GM21447 (cell line): ENCODE data around the gene RAPGEF4.

Experiments used
- ATAC-seq: cut with Tn5 transposase; IDR thresholded peaks from one replicate; pipeline ENCODE4 v1.9.1; 2021; ENCODE audit not compliant: unreplicated experiment

RAPGEF4 gene

GRCh38 chr2:172896661-172897081 lies 161.0 kb downstream of the RAPGEF4 start:
- no peak for ATAC-seq

DNA sequence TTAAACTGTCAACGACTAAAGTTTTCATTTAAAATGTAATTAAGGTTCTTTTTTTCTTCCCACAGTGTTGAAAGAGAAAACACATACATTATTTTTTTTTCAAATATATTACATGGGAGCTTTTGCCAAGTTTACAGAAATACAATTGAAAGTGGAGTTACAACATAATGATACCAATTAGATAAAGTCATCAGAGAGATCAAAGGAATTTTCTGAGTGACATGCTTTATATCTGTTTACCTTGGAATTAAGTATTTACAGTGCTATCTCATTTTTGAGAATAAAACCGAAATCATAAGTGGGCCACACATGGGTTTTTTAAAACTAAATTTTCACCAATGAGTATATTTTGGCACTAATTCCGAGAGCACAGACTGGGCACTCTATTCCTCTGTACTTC lies 165.2 kb downstream of the RAPGEF4 start:
- ATAC-seq, result no peak

GRCh38 chr2:172901913-172902312 lies 166.3 kb downstream of the RAPGEF4 start:
- ATAC-seq, result no peak

- no peak for ATAC-seq
Measured at GRCh38 chr2:172904236-172904635, 168.6 kb downstream of the RAPGEF4 start.

GRCh38 chr2:172905937-172906811 lies 170.5 kb downstream of the RAPGEF4 start:
- no peak for ATAC-seq

- ATAC-seq, result no peak
Measured at GRCh38 chr2:172908275-172908674, 172.6 kb downstream of the RAPGEF4 start.

GRCh38 chr2:172909454-172909853 lies 173.8 kb downstream of the RAPGEF4 start:
- no peak for ATAC-seq

DNA sequence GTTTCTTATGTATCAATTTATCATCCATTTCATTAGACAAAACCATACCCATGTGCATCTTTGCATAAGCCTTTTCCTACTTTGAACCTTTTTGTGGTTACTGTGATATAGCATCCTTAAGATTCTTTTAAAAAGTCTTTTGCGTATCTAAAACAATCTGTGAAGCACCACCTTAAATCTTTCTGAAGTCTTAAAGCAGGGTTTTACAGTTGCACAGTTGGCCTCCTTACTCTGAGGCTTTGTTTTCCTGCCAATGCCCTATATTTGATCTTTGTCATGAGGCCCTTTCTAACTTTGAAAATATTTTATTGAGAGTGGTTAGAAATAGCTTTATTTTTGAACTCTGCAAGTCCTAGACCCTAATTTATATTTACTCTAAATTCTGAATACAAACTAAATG lies 176.6 kb downstream of the RAPGEF4 start:
- no peak for ATAC-seq

- no peak for ATAC-seq
Measured at GRCh38 chr2:172914341-172915008, 178.8 kb downstream of the RAPGEF4 start.

GRCh38 chr2:172917716-172918115 lies 182.1 kb downstream of the RAPGEF4 start:
- no peak for ATAC-seq

DNA sequence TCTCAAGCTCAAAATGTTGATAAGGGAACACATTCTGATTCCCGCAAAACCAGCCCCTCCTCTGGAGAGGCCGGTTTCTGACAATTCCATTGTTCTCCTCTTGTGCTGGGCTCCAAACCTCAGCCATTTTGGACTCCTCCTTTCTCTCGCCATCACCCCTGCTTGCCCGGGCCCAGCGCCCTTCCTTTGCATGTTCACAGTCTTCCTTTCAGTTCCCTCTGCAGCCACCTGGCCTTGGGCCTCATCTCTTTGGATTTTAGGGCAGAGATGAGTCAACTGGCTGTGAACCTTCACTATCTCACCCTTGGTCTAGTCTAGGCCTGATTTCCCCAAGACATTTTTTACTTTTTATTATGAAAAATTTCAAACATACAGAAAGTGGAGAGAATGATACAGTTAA lies 184.1 kb downstream of the RAPGEF4 start:
- ATAC-seq, result peak; percentile 81

GRCh38 chr2:172921532-172922236 lies 186.0 kb downstream of the RAPGEF4 start:
- ATAC-seq, result no peak

DNA sequence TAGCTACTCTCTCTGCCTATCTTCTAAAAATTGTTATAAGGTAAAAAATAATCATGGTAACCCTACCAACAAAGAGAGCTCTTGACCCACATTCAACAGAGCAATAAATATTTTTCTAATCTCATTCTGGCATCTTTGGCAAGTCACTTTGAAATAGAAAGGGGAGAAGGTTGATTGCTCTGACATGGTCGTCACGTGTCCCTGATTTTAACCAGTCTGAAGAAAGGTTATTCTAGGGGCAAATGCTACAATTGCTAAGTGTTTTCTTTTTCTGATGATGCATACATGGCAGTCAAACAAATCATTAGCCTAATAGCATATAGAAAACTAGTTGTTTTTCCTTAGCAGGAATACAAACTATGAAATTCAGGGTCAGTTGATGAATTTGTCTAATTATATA lies 186.7 kb downstream of the RAPGEF4 start:
- ATAC-seq, result no peak

- no peak for ATAC-seq
Measured at GRCh38 chr2:172922815-172923214, 187.2 kb downstream of the RAPGEF4 start.

DNA sequence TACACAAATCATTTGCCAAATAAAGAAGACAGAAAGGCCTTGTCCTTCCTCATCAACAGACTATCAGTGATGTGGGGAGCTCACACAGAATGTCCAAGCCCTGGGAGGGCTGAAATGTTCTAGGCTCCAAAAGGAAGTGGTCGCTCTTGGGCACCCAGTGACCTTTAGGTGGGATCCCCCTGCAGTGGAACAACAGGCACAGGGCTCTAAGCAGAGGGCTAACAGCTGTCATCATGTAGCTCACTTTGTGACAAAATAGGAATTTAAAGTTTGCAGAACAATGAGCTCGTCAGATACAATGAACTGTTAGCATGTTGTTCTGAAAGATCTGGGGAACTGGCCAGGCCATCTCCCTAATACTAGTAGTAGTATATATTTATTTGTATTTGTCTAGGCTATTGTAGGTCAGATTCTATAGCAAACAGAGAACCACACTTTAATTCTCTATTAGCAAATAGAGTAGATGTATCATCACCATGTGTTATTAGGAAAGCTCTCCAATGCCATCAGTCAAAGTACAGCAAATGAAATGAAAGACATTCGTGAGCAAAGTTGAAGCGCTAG lies 188.5 kb downstream of the RAPGEF4 start:
- no peak for ATAC-seq

- ATAC-seq, result no peak
Measured at GRCh38 chr2:172925600-172925999, 190.0 kb downstream of the RAPGEF4 start.

- no peak for ATAC-seq
Measured at GRCh38 chr2:172926785-172927640, 191.4 kb downstream of the RAPGEF4 start.

- ATAC-seq, result no peak
Measured at GRCh38 chr2:172927641-172928357, 192.2 kb downstream of the RAPGEF4 start.

DNA sequence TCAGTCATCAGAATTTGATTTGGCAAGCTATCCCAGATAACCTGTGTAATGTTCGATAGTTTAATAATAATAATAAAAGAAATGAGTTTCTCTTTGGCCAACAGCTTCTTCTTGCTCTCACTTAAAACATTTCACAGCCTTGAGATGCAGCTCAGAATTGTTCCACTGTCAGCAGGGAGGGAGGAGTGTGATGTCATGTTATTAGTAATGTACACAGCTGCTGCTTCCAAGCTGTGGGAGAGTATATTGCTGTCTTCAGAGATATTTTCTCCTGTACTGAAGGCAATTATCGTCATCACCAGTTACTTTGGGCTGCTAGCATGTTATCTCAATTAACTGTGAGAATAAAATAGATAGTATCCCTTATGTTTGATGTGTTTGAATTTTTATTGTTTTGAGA lies 193.1 kb downstream of the RAPGEF4 start:
- no peak for ATAC-seq

DNA sequence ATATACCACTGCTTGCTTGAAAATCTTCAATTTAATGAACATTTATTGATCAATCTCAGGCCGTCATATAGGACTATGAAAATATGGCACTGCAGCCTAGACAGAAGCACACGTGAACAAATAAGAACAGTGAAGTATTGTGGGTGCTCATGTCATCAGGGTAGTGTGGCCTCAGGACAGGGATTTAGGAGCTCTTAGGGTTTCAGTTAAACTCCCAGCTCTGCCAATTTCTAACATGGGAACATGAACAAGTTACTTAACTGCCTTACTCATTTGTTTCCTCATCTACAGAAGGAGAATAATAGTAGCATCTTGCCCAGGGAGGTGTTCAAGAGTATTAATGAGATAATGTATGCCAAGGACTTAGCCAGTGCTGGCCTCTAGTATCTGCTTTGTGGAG lies 194.0 kb downstream of the RAPGEF4 start:
- ATAC-seq, result no peak
